ENCODE measurements around the gene PPP1R2.
A peak's percentile ranks its signal among the peaks of the same experiment; 100 is the strongest.

Gene PPP1R2

DNA sequence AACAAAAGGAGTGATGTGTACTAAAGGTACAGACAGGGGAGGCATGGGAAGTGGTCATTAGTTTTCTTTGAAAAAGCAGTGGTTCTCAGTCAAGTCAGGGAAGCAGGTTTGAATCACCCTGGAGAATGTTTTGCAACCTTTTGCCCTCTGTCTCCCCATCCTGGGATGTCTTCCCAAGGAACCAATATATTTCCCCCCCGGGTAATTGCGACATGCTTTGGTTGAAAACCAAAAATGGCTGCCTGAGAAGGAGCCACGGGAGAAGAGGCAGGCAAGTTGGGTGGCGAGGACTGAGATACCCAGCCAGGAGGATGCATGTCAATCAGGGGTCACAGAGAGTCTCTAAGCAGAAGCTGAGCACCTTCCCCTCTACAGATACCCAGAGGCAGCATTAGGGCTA is 20.2 kb upstream of the PPP1R2 start:
- Mint-ChIP-seq H3K27ac (no peak overlapping the region), H3K9me3 (no peaks in the 10 kb centered on the region), H3K4me1 (peaks cover 24% of the 10 kb centered on the region), H3K27me3 (ENCODE audit: low read depth) (no peaks in the 10 kb centered on the region), H3K36me3 (ENCODE audit: low read depth) (no peaks in the 10 kb centered on the region), H3K4me3 (no peak overlapping the region)
- TF ChIP-seq, protein P1, sequence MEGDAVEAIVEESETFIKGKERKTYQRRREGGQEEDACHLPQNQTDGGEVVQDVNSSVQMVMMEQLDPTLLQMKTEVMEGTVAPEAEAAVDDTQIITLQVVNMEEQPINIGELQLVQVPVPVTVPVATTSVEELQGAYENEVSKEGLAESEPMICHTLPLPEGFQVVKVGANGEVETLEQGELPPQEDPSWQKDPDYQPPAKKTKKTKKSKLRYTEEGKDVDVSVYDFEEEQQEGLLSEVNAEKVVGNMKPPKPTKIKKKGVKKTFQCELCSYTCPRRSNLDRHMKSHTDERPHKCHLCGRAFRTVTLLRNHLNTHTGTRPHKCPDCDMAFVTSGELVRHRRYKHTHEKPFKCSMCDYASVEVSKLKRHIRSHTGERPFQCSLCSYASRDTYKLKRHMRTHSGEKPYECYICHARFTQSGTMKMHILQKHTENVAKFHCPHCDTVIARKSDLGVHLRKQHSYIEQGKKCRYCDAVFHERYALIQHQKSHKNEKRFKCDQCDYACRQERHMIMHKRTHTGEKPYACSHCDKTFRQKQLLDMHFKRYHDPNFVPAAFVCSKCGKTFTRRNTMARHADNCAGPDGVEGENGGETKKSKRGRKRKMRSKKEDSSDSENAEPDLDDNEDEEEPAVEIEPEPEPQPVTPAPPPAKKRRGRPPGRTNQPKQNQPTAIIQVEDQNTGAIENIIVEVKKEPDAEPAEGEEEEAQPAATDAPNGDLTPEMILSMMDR (IDR thresholded peaks at IDR 0.05; ENCODE audit: unreplicated experiment in 3 of 3), result no peak

DNA sequence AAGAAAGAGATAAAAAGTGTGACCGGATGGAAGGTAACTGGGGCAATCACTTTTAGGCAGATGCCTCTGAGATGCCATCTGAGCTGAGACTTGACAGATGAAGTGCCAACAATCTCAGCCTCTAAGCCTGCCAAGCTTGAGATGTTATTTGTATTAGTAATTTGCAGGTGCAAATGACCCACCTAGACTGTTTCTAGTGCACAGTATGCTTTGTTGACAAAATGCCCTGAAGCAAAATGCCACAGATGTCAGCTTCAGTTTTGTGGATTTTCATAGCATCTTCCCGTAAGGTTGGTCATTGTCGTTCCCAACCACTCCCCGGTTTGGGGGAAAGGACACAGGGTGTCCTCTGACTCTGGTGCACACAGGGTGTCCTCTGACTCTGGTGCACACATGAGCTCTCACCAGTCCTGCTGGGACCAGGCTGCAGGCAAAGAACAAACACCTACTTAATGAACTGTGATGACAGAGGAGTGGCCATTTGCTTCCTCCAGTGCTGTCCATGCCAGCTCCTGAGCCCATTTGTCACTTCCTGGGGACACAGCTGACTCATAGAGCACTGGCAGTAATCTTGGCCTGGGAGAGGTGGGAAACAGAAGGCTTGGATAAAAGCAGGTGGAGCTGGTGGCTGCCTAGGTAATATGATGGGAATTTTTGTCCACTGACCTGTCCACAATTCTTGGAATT is 16.7 kb upstream of the PPP1R2 start:
- Mint-ChIP-seq H3K36me3 (ENCODE audit: low read depth) (no peaks in the 10 kb centered on the region), H3K4me3 (no peak overlapping the region), H3K27me3 (ENCODE audit: low read depth) (peaks cover 9% of the 10 kb centered on the region), H3K27ac (no peak overlapping the region), H3K4me1 (peaks cover 19% of the 10 kb centered on the region), H3K9me3 (no peaks in the 10 kb centered on the region)
- TF ChIP-seq, protein P1 (IDR thresholded peaks at IDR 0.05; ENCODE audit: unreplicated experiment in 3 of 3), result no peak

DNA sequence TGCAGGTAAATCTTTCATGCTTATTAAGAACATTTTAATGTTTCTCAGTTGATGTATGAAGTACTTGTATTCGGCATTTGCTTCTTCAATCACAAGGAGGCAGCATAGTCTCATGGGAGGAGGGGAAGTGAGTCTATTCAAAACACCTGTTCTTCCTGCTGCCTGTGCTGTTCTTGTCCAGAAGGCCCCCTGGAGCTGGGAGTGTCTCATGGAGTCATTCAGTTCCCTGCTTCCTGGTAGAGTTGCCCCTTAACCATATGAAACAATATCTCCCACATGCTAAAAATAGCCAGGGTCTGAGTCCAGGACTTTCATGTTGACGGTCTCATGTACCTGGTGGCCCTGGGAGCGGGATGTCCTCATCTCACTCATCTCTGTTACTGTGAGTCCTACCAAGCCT is 15.5 kb upstream of the PPP1R2 start:
- peaks cover 9% of the 10 kb centered on the region for H3K27me3 Mint-ChIP-seq (ENCODE audit: low read depth)
- H3K36me3 Mint-ChIP-seq (ENCODE audit: low read depth), result no peaks in the 10 kb centered on the region
- peaks cover 19% of the 10 kb centered on the region for H3K4me1 Mint-ChIP-seq
- H3K9me3 Mint-ChIP-seq, result no peaks in the 10 kb centered on the region
- H3K4me3 Mint-ChIP-seq, result no peak overlapping the region
- peak overlapping the region; percentile 31 to 74 (median 68) for H3K27ac Mint-ChIP-seq
- TF ChIP-seq, protein P1 (IDR thresholded peaks at IDR 0.05; ENCODE audit: unreplicated experiment in 3 of 3), result peak; percentile 53 to 59 (median 56)

DNA sequence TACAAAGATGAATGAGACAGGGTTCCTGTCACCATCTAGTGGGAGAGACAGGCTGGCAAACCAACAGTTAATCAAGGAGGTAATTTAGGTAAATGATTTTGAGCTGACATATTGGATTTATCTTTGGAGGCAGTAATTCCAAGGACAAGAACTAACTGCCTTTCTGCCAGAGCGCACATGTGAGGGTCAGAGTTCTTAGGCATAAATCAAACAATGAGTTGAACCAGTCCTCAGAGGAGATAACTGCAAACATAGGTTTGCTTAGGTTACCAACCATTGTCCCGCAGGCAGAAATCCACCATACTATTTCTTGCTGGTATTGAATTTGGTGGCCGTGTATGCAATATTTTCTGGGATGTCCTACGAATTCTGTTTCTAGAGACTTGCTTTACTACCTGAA is 14.2 kb upstream of the PPP1R2 start:
- H3K36me3 Mint-ChIP-seq (ENCODE audit: low read depth), result no peaks in the 10 kb centered on the region

DNA sequence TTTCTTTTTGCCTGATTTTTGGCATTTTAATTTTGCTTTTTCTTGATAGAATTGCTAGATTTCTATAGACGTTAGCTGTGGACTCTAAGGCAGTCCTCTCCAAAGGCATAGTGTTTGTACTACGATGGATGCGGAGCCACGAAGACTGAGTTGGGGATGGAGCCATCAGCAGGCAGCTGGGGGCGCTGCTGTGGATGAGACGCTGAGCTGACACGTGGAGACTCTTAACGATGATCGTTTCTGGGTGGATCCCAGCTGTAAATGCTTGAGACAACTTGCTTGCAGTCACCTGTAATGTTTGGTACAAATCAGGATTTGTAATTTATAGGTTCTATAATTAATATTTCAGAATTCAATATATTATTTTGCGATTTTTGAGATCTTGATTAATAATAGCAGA is 13.3 kb upstream of the PPP1R2 start:
- peaks cover 9% of the 10 kb centered on the region for H3K27me3 Mint-ChIP-seq (ENCODE audit: low read depth)
- peak overlapping the region in 1 of 3 experiments; percentile 32 for H3K27ac Mint-ChIP-seq
- H3K4me3 Mint-ChIP-seq, result no peak overlapping the region
- TF ChIP-seq, protein P1 (IDR thresholded peaks at IDR 0.05; ENCODE audit: unreplicated experiment in 3 of 3), result peak in 2 of 3 experiments; percentile 15 to 25
- no peaks in the 10 kb centered on the region for H3K36me3 Mint-ChIP-seq (ENCODE audit: low read depth)
- no peaks in the 10 kb centered on the region for H3K9me3 Mint-ChIP-seq
- peaks cover 24% of the 10 kb centered on the region for H3K4me1 Mint-ChIP-seq

More for the DNA sequence above, 14.2 kb upstream of the PPP1R2 start:
- no peaks in the 10 kb centered on the region for H3K9me3 Mint-ChIP-seq
- H3K27me3 Mint-ChIP-seq (ENCODE audit: low read depth), result peaks cover 9% of the 10 kb centered on the region
- H3K4me3 Mint-ChIP-seq, result no peak overlapping the region
- TF ChIP-seq, protein P1 (IDR thresholded peaks at IDR 0.05; ENCODE audit: unreplicated experiment in 3 of 3), result no peak
- peak overlapping the region in 1 of 3 experiments; percentile 13 for H3K27ac Mint-ChIP-seq
- peaks cover 19% of the 10 kb centered on the region for H3K4me1 Mint-ChIP-seq

DNA sequence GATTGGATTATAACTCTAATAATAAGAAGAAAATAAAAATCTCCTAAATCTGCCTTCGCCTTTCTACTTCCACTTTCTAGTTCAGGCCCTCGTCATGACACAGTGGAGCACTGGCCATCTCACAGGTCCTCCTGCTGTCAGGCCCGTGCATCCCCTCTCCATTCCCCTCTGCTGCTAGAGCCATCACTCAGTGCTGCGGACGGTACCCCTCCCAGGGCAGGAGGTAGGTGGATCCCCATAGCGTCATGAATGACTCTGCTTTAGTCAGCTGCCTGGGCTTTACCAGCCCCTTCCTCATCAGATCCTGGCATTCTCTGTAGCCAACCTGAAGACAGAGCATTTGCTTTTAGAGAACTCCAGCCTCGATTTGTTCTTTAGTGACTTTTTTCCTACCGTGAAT is 12.0 kb upstream of the PPP1R2 start:
- Mint-ChIP-seq H3K27ac (no peak overlapping the region), H3K4me3 (no peak overlapping the region), H3K36me3 (ENCODE audit: low read depth) (no peaks in the 10 kb centered on the region), H3K4me1 (peaks cover 36% of the 10 kb centered on the region), H3K27me3 (ENCODE audit: low read depth) (peaks cover 9% of the 10 kb centered on the region), H3K9me3 (no peaks in the 10 kb centered on the region)
- TF ChIP-seq, protein P1 (IDR thresholded peaks at IDR 0.05; ENCODE audit: unreplicated experiment in 3 of 3), result no peak
